SK-MEL-5 (cell line): Measurements from ENCODE around the gene TGFBR1. TPM values are rescaled to one million over a fixed set of nuclear protein-coding genes. Genes with fewer than 3 reads are reported as not detected.
A peak's percentile ranks its signal among the peaks of the same experiment; 100 is the strongest.

Experiments
- DNase-seq: peaks from one replicate; pipeline ENCODE4 v3.0.0-alpha.2; 2016; ENCODE audit warnings: low read depth, low spot score
- in situ Hi-C: cut with HindIII; loops from 2 replicates; pipeline ENCODE4 v1.10.0; 2016; ENCODE audit warnings: low sequenced_read_pairs, high pct_unique_total_duplicates, low pct_unique_long_range_greater_than_20kb
- total RNA-seq: library from RNA; depleted of rRNA; stranded (reverse); fragments of >200 nt; shearing (Covaris generic); gene quantifications from 2 replicates; pipeline ENCODE4 v1.2.3, GENCODE V29; 2014

Gene TGFBR1
- total RNA-seq, 1 experiment from 2014 or later, result 122 TPM

- peak; percentile 21 for DNase-seq
- in situ Hi-C loops, result no loop called here
These were observed 66.6 kb downstream of the TGFBR1 start for GRCh38 chr9:99171225-99172123.

GRCh38 chr9:99172124-99173091 lies 67.5 kb downstream of the TGFBR1 start:
- in situ Hi-C loops, result no loop called here
- no peak for DNase-seq

GRCh38 chr9:99173570-99174504 lies 68.9 kb downstream of the TGFBR1 start:
- peak; percentile 98 for DNase-seq
- in situ Hi-C loops, result no loop called here

GRCh38 chr9:99176527-99177013 lies 71.7 kb downstream of the TGFBR1 start:
- in situ Hi-C loops, result no loop called here
- peak; percentile 45 for DNase-seq

GRCh38 chr9:99177576-99178366 lies 72.9 kb downstream of the TGFBR1 start:
- in situ Hi-C loops, result no loop called here
- no peak for DNase-seq

GRCh38 chr9:99178912-99179872 lies 74.3 kb downstream of the TGFBR1 start:
- no peak for DNase-seq
- in situ Hi-C loops, result no loop called here

- in situ Hi-C loops, result no loop called here
- DNase-seq, result no peak
These were observed 75.3 kb downstream of the TGFBR1 start for GRCh38 chr9:99180199-99180598.

- in situ Hi-C loops, result no loop called here
- no peak for DNase-seq
These were observed 75.7 kb downstream of the TGFBR1 start for GRCh38 chr9:99180662-99181061.

- in situ Hi-C loops, result no loop called here
- DNase-seq, result no peak
These were observed 76.3 kb downstream of the TGFBR1 start for GRCh38 chr9:99181206-99181605.

GRCh38 chr9:99181621-99182020 lies 76.7 kb downstream of the TGFBR1 start:
- in situ Hi-C loops, result no loop called here
- no peak for DNase-seq

- no peak for DNase-seq
- in situ Hi-C loops, result no loop called here
These were observed 77.4 kb downstream of the TGFBR1 start for GRCh38 chr9:99182356-99182755.

- DNase-seq, result no peak
- in situ Hi-C loops, result no loop called here
These were observed 78.7 kb downstream of the TGFBR1 start for GRCh38 chr9:99183616-99184015.

- DNase-seq, result no peak
- in situ Hi-C loops, result no loop called here
These were observed 79.2 kb downstream of the TGFBR1 start for GRCh38 chr9:99184110-99184474.

- in situ Hi-C loops, result no loop called here
- DNase-seq, result peak; percentile 94
These were observed 79.8 kb downstream of the TGFBR1 start for GRCh38 chr9:99184475-99185347.

- DNase-seq, result no peak
- in situ Hi-C loops, result no loop called here
These were observed 80.4 kb downstream of the TGFBR1 start for GRCh38 chr9:99185348-99185632.
